Stimulated activated CD4-positive, alpha-beta T cell treated with anti-CD3 and anti-CD28 coated beads, TNF-alpha, amount 100 ng/mL, for 1 hour (primary cell): Measurements from ENCODE around the gene ALAS2.
A peak's percentile ranks its signal among the peaks of the same experiment; 100 is the strongest.
"Not testable (repeated sequence)": the region's sequence is repeated elsewhere in the genome, so short reads cannot be mapped to it uniquely, and the experiment has no call there.

Source experiments
- DNase-seq, 3 donors: peaks; one replicate each; pipeline ENCODE4 v3.0.0-alpha.2; 2020; ENCODE audit warnings: low read depth in 3 of 3, low spot score in 1 of 3

The ALAS2 gene

GRCh38 chrX:55030271-55031205 is at the start of gene ALAS2:
ALAS2 (minus strand) TSS chrX:55030977; CDS start chrX:55026000, 4,977 bp downstream.
- no peak for DNase-seq

GRCh38 chrX:55074851-55075467 is 44.2 kb upstream of the ALAS2 start, which contains the start of gene PAGE2B:
PAGE2B (plus strand) TSS chrX:55075030; CDS start chrX:55076042, 1,012 bp downstream.
- DNase-seq, result no peak

- DNase-seq, result no peak
Observed at GRCh38 chrX:55072286-55072685, 41.5 kb upstream of the ALAS2 start.

- DNase-seq, result not testable (repeated sequence)
Observed at GRCh38 chrX:55067180-55067579, 36.4 kb upstream of the ALAS2 start.

- peak in 1 of 3 donors; percentile 5 for DNase-seq
Observed at GRCh38 chrX:55057675-55058249, 27.0 kb upstream of the ALAS2 start.

- peak in 2 of 3 donors; percentile 2 to 4 for DNase-seq
Observed at GRCh38 chrX:55056820-55057674, 26.3 kb upstream of the ALAS2 start.

- DNase-seq, result not testable (repeated sequence)
Observed at GRCh38 chrX:55050599-55050998, 19.8 kb upstream of the ALAS2 start.

GRCh38 chrX:55041514-55041913 is 10.7 kb upstream of the ALAS2 start:
- DNase-seq, result no peak

- no peak for DNase-seq
Observed at GRCh38 chrX:55039471-55039870, 8.7 kb upstream of the ALAS2 start.

GRCh38 chrX:55033429-55033828 is 2.7 kb upstream of the ALAS2 start:
- DNase-seq, result no peak

- DNase-seq, result no peak
Observed at GRCh38 chrX:55029291-55029690, 1.5 kb downstream of the ALAS2 start.

- DNase-seq, result no peak
Observed at GRCh38 chrX:55028611-55029010, 2.2 kb downstream of the ALAS2 start.

GRCh38 chrX:55028040-55028439 is 2.7 kb downstream of the ALAS2 start:
- DNase-seq, result no peak

GRCh38 chrX:55026840-55027239 is 3.9 kb downstream of the ALAS2 start:
- DNase-seq, result no peak

- no peak for DNase-seq
Observed at GRCh38 chrX:55026143-55026542, 4.6 kb downstream of the ALAS2 start.

GRCh38 chrX:55014897-55015299 is 15.9 kb downstream of the ALAS2 start:
- no peak for DNase-seq

- no peak for DNase-seq
Observed at GRCh38 chrX:55011294-55011693, 19.5 kb downstream of the ALAS2 start.

GRCh38 chrX:55008571-55009358 is 22.0 kb downstream of the ALAS2 start:
- no peak for DNase-seq

GRCh38 chrX:55007656-55008055 is 23.1 kb downstream of the ALAS2 start:
- DNase-seq, result no peak
